Liver (tissue), 3 donors: ENCODE results near the gene RP9.
A peak's percentile ranks its signal among the peaks of the same experiment; 100 is the strongest.

ENCODE experiments used
- ATF3 ChIP-seq: IDR thresholded peaks from 2 replicates; pipeline ENCODE4 v1.6.1; 2016; ENCODE audit warnings: antibody characterized with exemption
- CTCF ChIP-seq: fragments of 150-350 bp; IDR thresholded peaks from 2 replicates; pipeline ENCODE4 v1.5.1; 2017; ENCODE audit warnings: improper control_type of control experiment, low read depth, low read length; ENCODE audit not compliant: missing input control
- RXRA ChIP-seq, 2 donors: IDR thresholded peaks; 2 replicates each; pipeline ENCODE4 v1.6.1; 2017 to 2018; ENCODE audit warnings: antibody characterized with exemption in 2 of 2, mild to moderate bottlenecking in 1 of 2
- donor health status: healthy.
- donor health status: healthy.

- TF ChIP-seq CTCF (no peak), ATF3 (no peak), RXRA (IDR thresholded peaks at IDR 0.05) (peak; percentile 16 to 23)
These were observed 20.0 kb upstream of the RP9 start, which contains the start of gene BBS9 for GRCh38 chr7:33128990-33129805.
